ENCODE measurements around the gene KRTAP10-10.

- TF ChIP-seq REST (IDR thresholded peaks at IDR 0.05) (no peak), RAD21 (IDR thresholded peaks at IDR 0.05) (no peak)
Measured at GRCh38 chr21:44666401-44667320, 29.5 kb downstream of the KRTAP10-10 start, which contains the start of gene KRTAP12-2.

Measured in liver (tissue), 2 donors.